HL-60 (cell line): ENCODE measurements around the gene NAP1L5.

Experiments
- DNase-seq, 2 experiments: peaks; one replicate each; pipeline ENCODE4 v3.0.0-alpha.2; 2010 to 2020; ENCODE audit warnings: low read depth in 1 of 2, low spot score in 1 of 2
- H3K27ac ChIP-seq: fragments of 250-450 bp; sonication (Bioruptor Pico); replicated peaks from 2 replicates; pipeline ENCODE4 v1.5.1; 2020; ENCODE audit warnings: mild to moderate bottlenecking, moderate library complexity
- H3K27me3 ChIP-seq: fragments of 250-450 bp; sonication (Bioruptor Pico); 2 replicates; pipeline ENCODE4 v1.5.1; 2021; ENCODE audit warnings: mild to moderate bottlenecking, moderate library complexity; ENCODE audit not compliant: insufficient read depth, poor library complexity, severe bottlenecking
- H3K4me3 ChIP-seq: replicated peaks from 2 replicates; pipeline ENCODE4 v1.5.1; 2011; ENCODE audit warnings: mild to moderate bottlenecking, control low read depth, low read length; ENCODE audit not compliant: insufficient read depth
- GABPA ChIP-seq: IDR thresholded peaks from 2 replicates; pipeline ENCODE4 v1.6.1; 2012; ENCODE audit warnings: low read depth
- POLR2AphosphoS5 ChIP-seq: IDR thresholded peaks from 2 replicates; pipeline ENCODE4 v1.6.1; 2012; ENCODE audit warnings: low read depth
- SPI1 ChIP-seq: IDR thresholded peaks from 2 replicates; pipeline ENCODE4 v1.6.1; 2012; ENCODE audit warnings: low read depth, mild to moderate bottlenecking, borderline replicate concordance
- TF ChIP-seq, protein P1 (sequence below): IDR thresholded peaks from 2 replicates; pipeline ENCODE4 v1.6.1; 2012; ENCODE audit warnings: low read depth; ENCODE audit not compliant: insufficient replicate concordance
- TF ChIP-seq, protein P2 (sequence below): IDR thresholded peaks from one replicate; pipeline ENCODE4 v1.5.1; 2011; ENCODE audit warnings: low read length, control low read depth, inconsistent platforms; ENCODE audit not compliant: insufficient read depth

The NAP1L5 gene

DNA sequence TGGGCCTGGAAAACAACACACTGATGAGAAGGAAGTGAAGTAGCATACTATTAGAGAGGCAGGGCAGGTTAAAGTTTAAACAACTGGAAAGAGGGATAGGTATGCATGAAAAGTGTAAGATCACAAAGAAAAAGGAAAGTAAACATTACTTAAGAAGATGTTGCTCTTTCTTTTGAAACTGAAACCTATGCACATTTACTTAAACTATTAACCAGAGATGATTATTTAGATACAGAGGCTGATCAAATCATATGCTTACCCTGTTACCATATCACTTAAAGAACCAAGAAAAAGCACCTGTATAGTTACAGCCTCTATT, 37.8 kb downstream of the NAP1L5 start:
- Histone ChIP-seq H3K27me3 (no peaks in the 10 kb centered on the region), H3K27ac (no peak overlapping the region), H3K4me3 (no peak overlapping the region)
- TF ChIP-seq POLR2AphosphoS5 (no peak), GABPA (no peak), SPI1 (no peak)
- TF ChIP-seq, protein P1, sequence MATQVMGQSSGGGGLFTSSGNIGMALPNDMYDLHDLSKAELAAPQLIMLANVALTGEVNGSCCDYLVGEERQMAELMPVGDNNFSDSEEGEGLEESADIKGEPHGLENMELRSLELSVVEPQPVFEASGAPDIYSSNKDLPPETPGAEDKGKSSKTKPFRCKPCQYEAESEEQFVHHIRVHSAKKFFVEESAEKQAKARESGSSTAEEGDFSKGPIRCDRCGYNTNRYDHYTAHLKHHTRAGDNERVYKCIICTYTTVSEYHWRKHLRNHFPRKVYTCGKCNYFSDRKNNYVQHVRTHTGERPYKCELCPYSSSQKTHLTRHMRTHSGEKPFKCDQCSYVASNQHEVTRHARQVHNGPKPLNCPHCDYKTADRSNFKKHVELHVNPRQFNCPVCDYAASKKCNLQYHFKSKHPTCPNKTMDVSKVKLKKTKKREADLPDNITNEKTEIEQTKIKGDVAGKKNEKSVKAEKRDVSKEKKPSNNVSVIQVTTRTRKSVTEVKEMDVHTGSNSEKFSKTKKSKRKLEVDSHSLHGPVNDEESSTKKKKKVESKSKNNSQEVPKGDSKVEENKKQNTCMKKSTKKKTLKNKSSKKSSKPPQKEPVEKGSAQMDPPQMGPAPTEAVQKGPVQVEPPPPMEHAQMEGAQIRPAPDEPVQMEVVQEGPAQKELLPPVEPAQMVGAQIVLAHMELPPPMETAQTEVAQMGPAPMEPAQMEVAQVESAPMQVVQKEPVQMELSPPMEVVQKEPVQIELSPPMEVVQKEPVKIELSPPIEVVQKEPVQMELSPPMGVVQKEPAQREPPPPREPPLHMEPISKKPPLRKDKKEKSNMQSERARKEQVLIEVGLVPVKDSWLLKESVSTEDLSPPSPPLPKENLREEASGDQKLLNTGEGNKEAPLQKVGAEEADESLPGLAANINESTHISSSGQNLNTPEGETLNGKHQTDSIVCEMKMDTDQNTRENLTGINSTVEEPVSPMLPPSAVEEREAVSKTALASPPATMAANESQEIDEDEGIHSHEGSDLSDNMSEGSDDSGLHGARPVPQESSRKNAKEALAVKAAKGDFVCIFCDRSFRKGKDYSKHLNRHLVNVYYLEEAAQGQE: no peak
- TF ChIP-seq, protein P2, sequence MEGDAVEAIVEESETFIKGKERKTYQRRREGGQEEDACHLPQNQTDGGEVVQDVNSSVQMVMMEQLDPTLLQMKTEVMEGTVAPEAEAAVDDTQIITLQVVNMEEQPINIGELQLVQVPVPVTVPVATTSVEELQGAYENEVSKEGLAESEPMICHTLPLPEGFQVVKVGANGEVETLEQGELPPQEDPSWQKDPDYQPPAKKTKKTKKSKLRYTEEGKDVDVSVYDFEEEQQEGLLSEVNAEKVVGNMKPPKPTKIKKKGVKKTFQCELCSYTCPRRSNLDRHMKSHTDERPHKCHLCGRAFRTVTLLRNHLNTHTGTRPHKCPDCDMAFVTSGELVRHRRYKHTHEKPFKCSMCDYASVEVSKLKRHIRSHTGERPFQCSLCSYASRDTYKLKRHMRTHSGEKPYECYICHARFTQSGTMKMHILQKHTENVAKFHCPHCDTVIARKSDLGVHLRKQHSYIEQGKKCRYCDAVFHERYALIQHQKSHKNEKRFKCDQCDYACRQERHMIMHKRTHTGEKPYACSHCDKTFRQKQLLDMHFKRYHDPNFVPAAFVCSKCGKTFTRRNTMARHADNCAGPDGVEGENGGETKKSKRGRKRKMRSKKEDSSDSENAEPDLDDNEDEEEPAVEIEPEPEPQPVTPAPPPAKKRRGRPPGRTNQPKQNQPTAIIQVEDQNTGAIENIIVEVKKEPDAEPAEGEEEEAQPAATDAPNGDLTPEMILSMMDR: no peak
- no peak for DNase-seq

DNA sequence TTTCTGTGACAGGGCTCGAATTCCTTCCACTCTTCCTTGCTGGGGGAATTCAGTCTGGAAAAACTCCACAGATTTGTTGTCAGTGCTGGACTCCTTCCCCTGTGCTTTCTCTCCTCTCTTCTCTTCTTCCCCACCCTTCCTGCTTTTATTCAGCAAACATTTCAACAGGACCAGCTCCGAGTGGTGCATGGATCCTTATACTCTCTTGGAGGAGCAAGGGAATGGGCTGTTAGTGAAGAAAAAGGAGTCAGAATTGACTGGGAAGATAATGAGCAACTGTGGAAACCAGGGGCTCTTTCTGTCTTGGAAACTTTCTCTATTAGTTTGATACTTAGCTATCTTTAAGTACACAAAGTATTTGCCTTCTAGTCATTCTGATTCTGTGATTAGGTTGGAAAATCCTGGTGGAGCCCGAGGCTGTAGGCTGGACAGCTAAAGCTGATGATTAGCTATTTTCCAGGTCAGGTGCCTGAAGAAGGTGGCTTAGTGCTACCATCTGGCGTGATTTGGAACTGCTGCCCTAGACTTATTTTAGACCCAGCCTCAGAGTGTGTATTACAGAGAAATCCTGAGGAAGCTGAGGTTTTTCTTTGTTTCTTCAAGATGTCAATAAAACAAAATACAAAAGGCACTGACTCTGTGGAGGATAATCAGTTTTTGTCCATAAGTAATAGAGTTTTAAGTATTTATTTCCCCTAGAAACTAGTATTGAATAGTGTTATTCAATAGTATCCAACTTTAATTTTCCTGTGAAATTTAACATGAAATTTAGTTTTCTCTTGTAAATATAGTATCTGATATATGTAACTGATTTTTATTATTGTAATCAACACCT, 38.4 kb downstream of the NAP1L5 start:
- no peaks in the 10 kb centered on the region for H3K27me3 ChIP-seq

DNA sequence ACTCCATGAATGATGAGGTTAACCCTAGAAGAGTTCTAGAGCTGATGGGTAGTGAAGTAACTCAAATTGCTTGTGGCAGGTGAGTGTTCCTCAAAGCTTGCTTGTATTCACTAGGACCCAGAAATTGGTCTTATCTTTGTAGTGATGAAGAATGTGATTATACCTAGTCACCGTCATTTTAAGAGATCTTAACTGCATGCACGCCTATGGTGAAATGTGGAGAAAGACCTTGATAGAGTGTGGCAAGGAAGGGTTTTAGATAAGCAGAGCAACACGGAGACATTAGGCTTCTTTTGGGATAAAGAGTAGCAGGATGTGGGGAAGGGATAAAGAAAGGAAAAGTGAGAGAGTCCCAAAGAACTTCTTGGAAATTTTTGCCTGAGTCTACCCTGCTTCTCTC, 42.4 kb downstream of the NAP1L5 start:
- no peak for DNase-seq
- Histone ChIP-seq H3K27me3 (no peaks in the 10 kb centered on the region), H3K4me3 (no peak overlapping the region), H3K27ac (no peak overlapping the region)
- TF ChIP-seq, protein P1: no peak
- TF ChIP-seq POLR2AphosphoS5 (no peak), SPI1 (no peak)
- TF ChIP-seq, protein P2: no peak

More for the DNA sequence above, 38.4 kb downstream of the NAP1L5 start:
- TF ChIP-seq, protein P2: peak; percentile 37
- TF ChIP-seq, protein P1: no peak
- no peak overlapping the region for H3K4me3 ChIP-seq
- DNase-seq: peak in 1 of 2 experiments; percentile 12
- no peak overlapping the region for H3K27ac ChIP-seq
